HAP-1 (cell line): Measurements from ENCODE around the gene C14orf132.

Source experiments
- DNase-seq, 2 experiments: peaks; one replicate each; pipeline ENCODE4 v3.0.0-alpha.2; 2016 to 2020; ENCODE audit warnings: low spot score in 2 of 2
- H3K27me3 ChIP-seq: fragments of 250-450 bp; sonication (Bioruptor Pico); 2 replicates; pipeline ENCODE4 v1.5.1; 2020; ENCODE audit warnings: low read depth, mild to moderate bottlenecking, moderate library complexity
- H3K36me3 ChIP-seq: fragments of 250-450 bp; sonication (Bioruptor Pico); replicated peaks from 2 replicates; pipeline ENCODE4 v1.5.1; 2020; ENCODE audit warnings: mild to moderate bottlenecking
- H3K4me1 ChIP-seq: fragments of 250-450 bp; sonication (Bioruptor Pico); 2 replicates; pipeline ENCODE4 v1.5.1; 2020; ENCODE audit warnings: mild to moderate bottlenecking
- H3K4me3 ChIP-seq: fragments of 250-450 bp; sonication (Bioruptor Pico); 2 replicates; pipeline ENCODE4 v1.5.1; 2020; ENCODE audit warnings: mild to moderate bottlenecking, moderate library complexity
- H3K9me3 ChIP-seq: fragments of 250-450 bp; sonication (Bioruptor Pico); 2 replicates; pipeline ENCODE4 v1.5.1; 2020; ENCODE audit warnings: mild to moderate bottlenecking, moderate library complexity
- in situ Hi-C: fragments of 300-500 bp; cut with MboI; formaldehyde crosslinking; loops from 3 replicates; pipeline ENCODE4 v1.14.3; 2020; ENCODE audit warnings: low sequenced_read_pairs, inconsistent platforms, mixed read lengths

C14orf132 gene

GRCh38 chr14:96088074-96088473 lies 48.9 kb downstream of the C14orf132 start:
- H3K9me3 ChIP-seq: no peaks in the 10 kb centered on the region
- H3K4me3 ChIP-seq: no peak overlapping the region
- in situ Hi-C loops: no loop called here
- H3K4me1 ChIP-seq: no peaks in the 10 kb centered on the region
- no peaks in the 10 kb centered on the region for H3K27me3 ChIP-seq
- H3K36me3 ChIP-seq: no peaks in the 10 kb centered on the region
- DNase-seq: no peak

- no peaks in the 10 kb centered on the region for H3K9me3 ChIP-seq
- DNase-seq: no peak
- H3K4me1 ChIP-seq: no peaks in the 10 kb centered on the region
- no peaks in the 10 kb centered on the region for H3K36me3 ChIP-seq
- no peaks in the 10 kb centered on the region for H3K27me3 ChIP-seq
- no peak overlapping the region for H3K4me3 ChIP-seq
- in situ Hi-C loops: no loop called here
Observed at GRCh38 chr14:96088481-96088880, 49.3 kb downstream of the C14orf132 start.

DNA sequence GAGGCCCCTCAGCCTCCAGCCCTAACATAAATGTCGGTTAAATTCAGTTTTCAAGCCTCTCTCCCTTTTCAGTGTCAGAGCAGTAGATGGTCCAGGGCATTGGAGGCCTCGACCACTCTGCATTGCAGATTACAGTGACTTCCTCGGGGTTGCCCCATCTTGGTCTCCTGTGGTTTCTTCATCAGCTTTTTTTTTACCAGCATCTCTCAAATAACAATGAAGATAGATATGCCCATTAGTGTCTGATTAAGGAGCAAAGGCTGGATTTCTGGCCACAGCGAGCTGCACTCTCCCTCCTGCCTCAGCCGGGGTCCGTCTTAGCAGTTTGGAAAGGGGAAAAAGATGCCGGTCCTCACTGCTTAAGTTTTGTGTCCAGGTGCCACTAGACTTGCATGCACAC lies 49.7 kb downstream of the C14orf132 start:
- no peaks in the 10 kb centered on the region for H3K9me3 ChIP-seq
- H3K36me3 ChIP-seq: no peaks in the 10 kb centered on the region
- H3K4me1 ChIP-seq: no peaks in the 10 kb centered on the region
- in situ Hi-C loops: no loop called here
- no peak for DNase-seq
- H3K27me3 ChIP-seq: no peaks in the 10 kb centered on the region
- no peak overlapping the region for H3K4me3 ChIP-seq

DNA sequence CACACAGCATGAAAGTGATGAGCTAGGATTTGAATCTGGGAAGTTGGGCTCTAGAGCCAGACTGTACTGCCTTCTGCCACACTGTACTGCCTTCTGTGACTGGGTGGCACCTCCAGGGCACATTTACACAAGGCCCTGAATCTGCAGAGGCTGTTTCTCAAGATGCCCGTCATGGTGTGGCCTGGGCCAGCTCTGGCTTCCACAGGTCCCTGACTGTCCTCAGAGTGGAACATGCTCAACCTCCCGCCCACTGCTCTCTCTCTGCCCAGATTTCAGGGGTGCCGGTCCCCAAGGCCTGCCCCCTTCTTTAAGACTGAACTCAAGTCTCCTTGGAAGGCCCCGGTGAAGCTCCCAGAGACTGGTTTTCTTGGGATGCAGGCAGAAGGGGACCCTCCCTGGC lies 50.2 kb downstream of the C14orf132 start:
- Histone ChIP-seq H3K4me3 (no peak overlapping the region), H3K9me3 (no peaks in the 10 kb centered on the region), H3K4me1 (no peaks in the 10 kb centered on the region), H3K27me3 (no peaks in the 10 kb centered on the region), H3K36me3 (no peaks in the 10 kb centered on the region)
- DNase-seq: no peak
- in situ Hi-C loops: no loop called here

GRCh38 chr14:96090441-96091148 lies 51.4 kb downstream of the C14orf132 start:
- in situ Hi-C loops: loop anchor here (10.0 kb wide), 1 partner anchor 324 kb away; no protein-coding TSS in a partner anchor
- peak; percentile 2 to 54 for DNase-seq
- Histone ChIP-seq H3K36me3 (no peaks in the 10 kb centered on the region), H3K27me3 (no peaks in the 10 kb centered on the region), H3K4me3 (no peak overlapping the region), H3K4me1 (no peaks in the 10 kb centered on the region), H3K9me3 (no peaks in the 10 kb centered on the region)

DNA sequence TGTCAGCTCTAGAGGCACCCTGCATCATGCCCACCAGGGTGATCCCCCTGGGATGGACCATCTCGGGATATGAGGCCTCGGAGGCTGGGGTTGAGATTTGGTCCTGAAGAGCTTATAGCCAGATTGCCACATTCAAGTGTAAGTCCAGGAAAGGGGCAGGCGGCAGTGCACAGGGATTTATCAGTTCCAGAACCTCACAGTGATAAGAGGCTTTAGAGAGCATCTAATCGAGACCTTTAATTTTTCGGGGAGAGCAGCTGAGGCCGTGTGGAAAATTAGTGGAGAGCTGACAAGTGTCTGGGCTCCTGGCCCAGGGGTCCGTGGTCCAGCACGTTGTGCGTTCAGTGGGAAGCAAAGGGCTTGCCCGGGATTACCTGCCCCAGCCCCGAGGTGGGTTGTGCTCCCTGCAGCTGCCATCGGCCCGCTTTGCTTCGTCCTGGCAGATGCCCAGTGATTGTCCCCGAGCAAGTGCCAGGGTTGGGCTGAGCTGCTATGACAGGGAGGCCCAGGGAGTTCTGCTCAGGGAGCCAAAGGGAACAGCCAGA lies 52.1 kb downstream of the C14orf132 start:
- Histone ChIP-seq H3K36me3 (no peaks in the 10 kb centered on the region), H3K9me3 (no peaks in the 10 kb centered on the region), H3K4me3 (no peak overlapping the region), H3K4me1 (no peaks in the 10 kb centered on the region), H3K27me3 (no peaks in the 10 kb centered on the region)
- DNase-seq: no peak
- in situ Hi-C loops: loop anchor here (10.0 kb wide), 1 partner anchor 324 kb away; no protein-coding TSS in a partner anchor

GRCh38 chr14:96091941-96092411 lies 52.8 kb downstream of the C14orf132 start:
- Histone ChIP-seq H3K4me3 (no peak overlapping the region), H3K36me3 (no peaks in the 10 kb centered on the region), H3K9me3 (no peaks in the 10 kb centered on the region), H3K4me1 (no peaks in the 10 kb centered on the region), H3K27me3 (no peaks in the 10 kb centered on the region)
- no peak for DNase-seq
- in situ Hi-C loops: loop anchor here (10.0 kb wide), 1 partner anchor 323 kb away; no protein-coding TSS in a partner anchor

GRCh38 chr14:96092936-96093335 lies 53.8 kb downstream of the C14orf132 start:
- Histone ChIP-seq H3K36me3 (no peaks in the 10 kb centered on the region), H3K27me3 (no peaks in the 10 kb centered on the region), H3K4me1 (no peaks in the 10 kb centered on the region), H3K4me3 (no peak overlapping the region), H3K9me3 (no peaks in the 10 kb centered on the region)
- DNase-seq: no peak
- in situ Hi-C loops: loop anchor here (10.0 kb wide), 1 partner anchor 322 kb away; no protein-coding TSS in a partner anchor

GRCh38 chr14:96094211-96094610 lies 55.0 kb downstream of the C14orf132 start:
- in situ Hi-C loops: loop anchor here (10.0 kb wide), 1 partner anchor 321 kb away; no protein-coding TSS in a partner anchor
- H3K9me3 ChIP-seq: no peaks in the 10 kb centered on the region
- H3K36me3 ChIP-seq: no peaks in the 10 kb centered on the region
- no peaks in the 10 kb centered on the region for H3K4me1 ChIP-seq
- no peaks in the 10 kb centered on the region for H3K27me3 ChIP-seq
- no peak for DNase-seq
- no peak overlapping the region for H3K4me3 ChIP-seq

DNA sequence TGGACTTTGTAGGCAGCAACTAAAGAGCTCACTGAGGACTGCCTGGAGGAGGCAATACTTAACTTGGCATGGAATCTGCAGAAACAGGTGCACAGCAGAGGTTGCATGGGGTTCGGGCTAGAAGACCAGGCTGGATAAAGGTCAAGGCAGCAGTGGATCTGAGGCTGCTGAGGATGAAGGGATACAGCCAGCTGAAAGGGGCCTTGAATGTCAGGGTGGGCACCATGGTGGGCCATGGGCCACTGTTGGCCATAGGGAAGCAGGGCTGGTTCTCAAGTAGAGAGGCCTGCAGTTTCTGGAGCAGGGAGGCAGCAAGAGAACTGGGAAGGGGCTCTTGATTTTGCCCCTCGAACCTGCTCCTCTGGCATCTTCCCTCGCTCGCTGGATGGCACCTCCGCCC lies 55.5 kb downstream of the C14orf132 start:
- Histone ChIP-seq H3K36me3 (no peaks in the 10 kb centered on the region), H3K9me3 (no peaks in the 10 kb centered on the region), H3K4me1 (no peaks in the 10 kb centered on the region), H3K4me3 (no peak overlapping the region), H3K27me3 (no peaks in the 10 kb centered on the region)
- DNase-seq: no peak
- in situ Hi-C loops: loop anchor here (10.0 kb wide), 1 partner anchor 320 kb away; no protein-coding TSS in a partner anchor

- no peaks in the 10 kb centered on the region for H3K9me3 ChIP-seq
- no peak for DNase-seq
- H3K27me3 ChIP-seq: no peaks in the 10 kb centered on the region
- H3K36me3 ChIP-seq: no peaks in the 10 kb centered on the region
- H3K4me1 ChIP-seq: no peaks in the 10 kb centered on the region
- in situ Hi-C loops: loop anchor here (10.0 kb wide), 1 partner anchor 320 kb away; no protein-coding TSS in a partner anchor
- no peak overlapping the region for H3K4me3 ChIP-seq
Observed at GRCh38 chr14:96095058-96095457, 55.9 kb downstream of the C14orf132 start.

DNA sequence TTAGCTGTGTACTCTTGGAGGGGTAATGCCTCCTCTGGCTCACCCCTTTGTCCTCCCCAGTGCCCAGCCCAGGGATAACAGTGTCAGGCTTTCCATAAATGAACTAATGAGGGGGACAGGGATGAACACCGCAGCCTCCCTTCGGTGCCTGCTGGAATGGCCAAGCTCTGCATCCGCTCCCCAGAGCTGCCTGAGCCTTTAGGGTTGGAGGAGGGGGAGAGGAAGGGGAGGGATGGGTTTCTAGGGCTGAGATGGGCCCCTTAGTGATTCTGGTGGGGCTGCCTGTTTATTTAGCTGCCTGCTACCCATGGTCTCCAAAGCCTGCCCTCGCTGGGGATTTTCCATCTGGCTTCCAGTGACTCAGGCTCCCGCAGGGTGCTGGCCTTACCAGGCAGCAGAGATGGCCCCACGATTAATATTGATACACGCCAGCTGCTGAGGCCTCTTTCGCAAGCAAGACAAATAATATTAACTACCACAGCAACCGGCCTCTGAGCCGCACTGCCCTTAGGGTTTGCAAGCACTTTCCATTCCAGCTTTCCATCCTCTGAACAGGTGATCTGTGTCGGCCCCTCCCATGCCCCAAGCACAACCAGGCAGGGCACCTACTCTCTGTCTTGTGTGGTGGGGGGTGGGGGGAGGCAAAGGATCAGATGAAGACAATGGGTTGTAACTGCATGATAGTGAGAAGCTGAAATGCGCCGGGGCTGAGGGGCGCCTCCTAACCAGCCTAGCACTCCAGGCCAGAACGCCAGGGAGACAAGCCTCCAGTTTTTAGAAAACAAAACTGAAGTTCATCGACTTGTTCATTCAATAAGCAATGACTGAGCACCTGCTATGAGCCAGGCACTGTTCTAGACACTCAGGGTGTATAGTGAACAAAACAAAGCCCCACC lies 56.7 kb downstream of the C14orf132 start:
- Histone ChIP-seq H3K4me1 (no peaks in the 10 kb centered on the region), H3K4me3 (no peak overlapping the region), H3K27me3 (no peaks in the 10 kb centered on the region), H3K36me3 (no peaks in the 10 kb centered on the region), H3K9me3 (no peaks in the 10 kb centered on the region)
- in situ Hi-C loops: loop anchor here (10.0 kb wide), 1 partner anchor 319 kb away; no protein-coding TSS in a partner anchor
- DNase-seq: no peak
